ENCODE results near the gene TEX26. TPM values are rescaled to one million over a fixed set of nuclear protein-coding genes. Genes with fewer than 3 reads are reported as not detected.

The TEX26 gene
- total RNA-seq, 2 experiments from 2014 or later = not detected

DNA sequence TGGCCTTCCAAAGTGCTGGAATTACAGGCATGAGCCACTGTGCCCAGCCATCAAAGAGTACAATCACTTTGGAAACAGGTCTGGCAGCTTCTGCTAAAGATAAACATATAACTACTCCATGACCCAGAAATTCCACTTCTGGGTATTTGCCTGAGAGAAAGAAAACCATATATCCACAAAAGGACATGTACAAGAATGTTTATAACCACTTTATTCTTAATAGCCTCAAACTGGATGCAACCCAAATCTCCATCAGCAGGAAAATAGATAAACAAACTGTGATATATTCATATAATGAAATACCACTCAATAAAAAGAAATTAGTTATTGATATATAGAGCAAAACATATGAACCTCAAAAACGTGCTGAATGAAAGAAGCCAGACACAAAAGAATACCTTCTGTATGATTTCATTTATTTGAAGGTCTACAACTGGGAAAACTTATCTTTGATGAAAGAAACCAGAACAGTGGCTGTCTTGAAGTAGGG is 40.5 kb downstream of the TEX26 start:
- no peak for ATAC-seq (ENCODE audit: low read depth)
- Mint-ChIP-seq H3K27ac (no peak overlapping the region), H3K4me3 (no peak overlapping the region), H3K36me3 (no peaks in the 10 kb centered on the region), H3K27me3 (peaks cover 66% of the 10 kb centered on the region), H3K9me3 (no peaks in the 10 kb centered on the region), H3K4me1 (no peaks in the 10 kb centered on the region)
- no peak for DNase-seq
- POLR2A ChIA-PET = no interaction called here

GRCh38 chr13:30974350-30974749 is 41.9 kb downstream of the TEX26 start:
- DNase-seq (no peak), ATAC-seq (ENCODE audit: low read depth) (no peak)
- H3K27ac Mint-ChIP-seq = no peak overlapping the region
- no peaks in the 10 kb centered on the region for H3K36me3 Mint-ChIP-seq
- H3K9me3 Mint-ChIP-seq = no peaks in the 10 kb centered on the region
- H3K4me1 Mint-ChIP-seq = no peaks in the 10 kb centered on the region
- no peak overlapping the region for H3K4me3 Mint-ChIP-seq
- peaks cover 60% of the 10 kb centered on the region for H3K27me3 Mint-ChIP-seq
- POLR2A ChIA-PET = no interaction called here

DNA sequence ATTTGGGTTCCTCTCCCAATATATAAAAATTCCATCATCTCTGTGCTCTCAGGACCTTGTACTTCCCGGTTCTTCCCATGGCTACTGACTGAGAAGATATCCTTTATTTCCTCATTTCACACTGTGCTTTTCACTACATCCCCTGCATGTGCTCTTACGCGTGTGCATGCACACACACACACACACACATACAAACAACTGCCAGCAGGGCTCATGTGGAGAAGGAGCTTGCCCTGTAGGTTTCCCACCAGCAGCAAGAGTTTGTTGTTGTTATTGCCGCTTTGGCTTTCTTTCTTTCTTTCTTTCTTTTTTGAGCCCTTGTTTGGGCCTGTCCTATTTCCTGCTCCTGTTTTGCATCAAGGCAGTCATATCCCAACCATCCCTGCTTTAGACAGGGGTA is 43.6 kb downstream of the TEX26 start:
- ATAC-seq (ENCODE audit: low read depth) (no peak), DNase-seq (no peak)
- Mint-ChIP-seq H3K27me3 (peaks cover 49% of the 10 kb centered on the region), H3K4me1 (no peaks in the 10 kb centered on the region), H3K36me3 (no peaks in the 10 kb centered on the region), H3K9me3 (no peaks in the 10 kb centered on the region), H3K4me3 (no peak overlapping the region), H3K27ac (no peak overlapping the region)
- POLR2A ChIA-PET = no interaction called here

- H3K27ac Mint-ChIP-seq = no peak overlapping the region
- DNase-seq (peak; percentile 57), ATAC-seq (ENCODE audit: low read depth) (no peak)
- H3K4me1 Mint-ChIP-seq = no peaks in the 10 kb centered on the region
- no peaks in the 10 kb centered on the region for H3K9me3 Mint-ChIP-seq
- peaks cover 42% of the 10 kb centered on the region for H3K27me3 Mint-ChIP-seq
- POLR2A ChIA-PET = no interaction called here
- no peak overlapping the region for H3K4me3 Mint-ChIP-seq
- no peaks in the 10 kb centered on the region for H3K36me3 Mint-ChIP-seq
Measured at GRCh38 chr13:30978981-30979956, 46.8 kb downstream of the TEX26 start.

GRCh38 chr13:30982506-30982905 is 50.0 kb downstream of the TEX26 start:
- no peak overlapping the region for H3K4me3 Mint-ChIP-seq
- no peaks in the 10 kb centered on the region for H3K4me1 Mint-ChIP-seq
- no peaks in the 10 kb centered on the region for H3K9me3 Mint-ChIP-seq
- POLR2A ChIA-PET = no interaction called here
- no peak for DNase-seq
- no peaks in the 10 kb centered on the region for H3K36me3 Mint-ChIP-seq
- H3K27ac Mint-ChIP-seq = no peak overlapping the region
- no peak for ATAC-seq (ENCODE audit: low read depth)
- H3K27me3 Mint-ChIP-seq = peaks cover 46% of the 10 kb centered on the region

DNA sequence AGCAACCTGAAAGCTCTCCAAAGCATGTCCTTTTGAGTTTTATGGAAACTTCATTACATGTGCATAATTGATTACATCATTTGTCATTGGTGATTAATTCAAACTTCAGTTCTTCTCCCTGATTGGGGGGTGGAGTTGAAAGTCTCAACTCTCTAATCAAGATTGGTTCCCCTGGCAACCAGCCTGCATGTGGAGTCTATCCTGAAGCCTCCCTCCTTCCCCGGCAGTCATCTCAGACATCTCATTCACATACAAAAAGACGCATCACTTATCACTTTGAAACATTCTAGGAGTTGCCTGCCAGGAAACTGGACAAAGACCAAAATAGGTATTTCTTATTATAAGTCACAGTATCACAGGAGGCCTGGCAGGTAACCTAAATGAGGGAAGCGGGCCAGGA is 50.5 kb downstream of the TEX26 start:
- no peaks in the 10 kb centered on the region for H3K4me1 Mint-ChIP-seq
- ATAC-seq (ENCODE audit: low read depth) (no peak), DNase-seq (no peak)
- peaks cover 46% of the 10 kb centered on the region for H3K27me3 Mint-ChIP-seq
- H3K36me3 Mint-ChIP-seq = no peaks in the 10 kb centered on the region
- no peaks in the 10 kb centered on the region for H3K9me3 Mint-ChIP-seq
- no peak overlapping the region for H3K27ac Mint-ChIP-seq
- POLR2A ChIA-PET = no interaction called here
- H3K4me3 Mint-ChIP-seq = no peak overlapping the region

- H3K36me3 Mint-ChIP-seq = no peaks in the 10 kb centered on the region
- peaks cover 45% of the 10 kb centered on the region for H3K27me3 Mint-ChIP-seq
- H3K4me3 Mint-ChIP-seq = no peak overlapping the region
- POLR2A ChIA-PET = no interaction called here
- no peaks in the 10 kb centered on the region for H3K4me1 Mint-ChIP-seq
- H3K27ac Mint-ChIP-seq = no peak overlapping the region
- DNase-seq (no peak), ATAC-seq (ENCODE audit: low read depth) (no peak)
- H3K9me3 Mint-ChIP-seq = no peaks in the 10 kb centered on the region
Measured at GRCh38 chr13:30983431-30983830, 51.0 kb downstream of the TEX26 start.

- no peaks in the 10 kb centered on the region for H3K4me1 Mint-ChIP-seq
- no peaks in the 10 kb centered on the region for H3K36me3 Mint-ChIP-seq
- no peak overlapping the region for H3K4me3 Mint-ChIP-seq
- H3K27ac Mint-ChIP-seq = no peak overlapping the region
- ATAC-seq (ENCODE audit: low read depth) (no peak), DNase-seq (no peak)
- peaks cover 44% of the 10 kb centered on the region for H3K27me3 Mint-ChIP-seq
- H3K9me3 Mint-ChIP-seq = no peaks in the 10 kb centered on the region
- POLR2A ChIA-PET = no interaction called here
Measured at GRCh38 chr13:30984620-30985019, 52.2 kb downstream of the TEX26 start.

- H3K9me3 Mint-ChIP-seq = no peaks in the 10 kb centered on the region
Measured at GRCh38 chr13:30985637-30986205, 53.3 kb downstream of the TEX26 start.

GRCh38 chr13:30991184-30991583 is 58.7 kb downstream of the TEX26 start:
- Mint-ChIP-seq H3K9me3 (no peaks in the 10 kb centered on the region), H3K36me3 (no peaks in the 10 kb centered on the region), H3K27me3 (peaks cover 24% of the 10 kb centered on the region), H3K4me1 (no peaks in the 10 kb centered on the region), H3K27ac (no peak overlapping the region), H3K4me3 (no peak overlapping the region)
- DNase-seq = no peak
- POLR2A ChIA-PET = no interaction called here
- no peak for ATAC-seq (ENCODE audit: low read depth)

More at GRCh38 chr13:30985637-30986205, 53.3 kb downstream of the TEX26 start:
- Mint-ChIP-seq H3K27me3 (peaks cover 46% of the 10 kb centered on the region), H3K4me1 (no peaks in the 10 kb centered on the region), H3K27ac (no peak overlapping the region), H3K4me3 (no peak overlapping the region), H3K36me3 (no peaks in the 10 kb centered on the region)
- DNase-seq = no peak
- POLR2A ChIA-PET = no interaction called here
- ATAC-seq (ENCODE audit: low read depth) = no peak

DNA sequence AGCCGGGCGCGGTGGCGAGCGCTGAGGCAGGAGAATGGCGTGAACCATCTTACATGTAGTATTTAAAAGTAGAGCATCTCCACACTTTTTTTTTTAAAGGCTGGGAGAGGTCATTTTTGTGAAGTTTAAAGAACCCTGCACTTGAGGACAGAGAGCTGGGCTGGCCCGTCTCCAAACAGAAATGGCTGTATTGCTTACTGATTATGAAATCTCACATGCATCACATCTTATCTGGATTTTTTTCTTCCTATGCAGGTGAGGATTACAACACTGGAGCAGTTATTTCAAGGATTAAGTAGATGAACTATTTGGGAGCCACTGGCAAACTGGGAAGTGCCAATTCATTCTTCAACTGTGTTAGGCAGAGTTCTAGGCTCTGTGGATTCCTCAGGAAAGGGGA is 59.5 kb downstream of the TEX26 start:
- no peaks in the 10 kb centered on the region for H3K4me1 Mint-ChIP-seq
- peaks cover 19% of the 10 kb centered on the region for H3K27me3 Mint-ChIP-seq
- no peak for ATAC-seq (ENCODE audit: low read depth)
- H3K36me3 Mint-ChIP-seq = no peaks in the 10 kb centered on the region
- no peak overlapping the region for H3K4me3 Mint-ChIP-seq
- H3K27ac Mint-ChIP-seq = no peak overlapping the region
- POLR2A ChIA-PET = no interaction called here
- DNase-seq = no peak
- H3K9me3 Mint-ChIP-seq = no peaks in the 10 kb centered on the region

DNA sequence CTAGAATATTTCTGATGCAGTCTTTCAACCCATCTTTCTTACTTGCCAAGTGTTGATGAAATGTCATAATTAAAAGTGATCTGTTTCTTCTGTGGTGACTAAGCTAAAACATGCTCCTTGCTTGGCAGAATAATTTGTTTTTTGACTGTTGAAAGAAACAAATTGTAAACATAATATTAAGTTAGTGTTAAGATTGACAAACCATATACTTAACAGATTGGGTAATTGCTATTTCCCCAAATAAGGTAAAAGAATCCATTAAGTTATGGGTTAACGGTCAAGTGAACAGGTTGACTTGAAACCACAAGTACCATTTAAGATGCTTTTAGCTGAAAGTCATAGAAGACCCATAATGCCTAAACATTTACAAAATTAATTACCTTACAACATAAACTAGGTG is 62.9 kb downstream of the TEX26 start:
- no peak overlapping the region for H3K4me3 Mint-ChIP-seq
- no peak for ATAC-seq (ENCODE audit: low read depth)
- H3K9me3 Mint-ChIP-seq = no peaks in the 10 kb centered on the region
- H3K4me1 Mint-ChIP-seq = no peaks in the 10 kb centered on the region
- peaks cover 23% of the 10 kb centered on the region for H3K27me3 Mint-ChIP-seq
- POLR2A ChIA-PET = no interaction called here
- no peaks in the 10 kb centered on the region for H3K36me3 Mint-ChIP-seq
- no peak for DNase-seq
- H3K27ac Mint-ChIP-seq = no peak overlapping the region

DNA sequence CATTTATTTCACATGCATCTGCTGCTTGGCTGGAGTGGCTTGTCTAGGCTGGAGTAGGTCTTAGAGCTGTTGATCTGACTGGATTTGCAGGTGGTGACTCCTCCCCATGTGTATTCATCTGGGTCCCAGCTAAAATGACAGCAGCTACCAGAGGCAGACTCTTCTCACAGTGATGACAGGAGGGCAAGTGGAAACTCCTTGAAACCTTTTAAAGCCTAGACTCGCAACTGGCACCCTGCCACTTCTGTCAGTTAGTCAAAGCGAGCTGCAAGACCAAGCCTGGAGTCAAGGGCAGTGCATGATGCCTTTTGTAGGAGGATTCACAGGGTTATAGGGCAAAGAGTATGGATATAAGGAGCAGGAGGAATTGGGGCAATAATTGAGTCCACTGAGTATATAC is 65.2 kb downstream of the TEX26 start:
- Mint-ChIP-seq H3K4me1 (no peaks in the 10 kb centered on the region), H3K9me3 (no peaks in the 10 kb centered on the region), H3K27ac (no peak overlapping the region), H3K27me3 (peaks cover 21% of the 10 kb centered on the region), H3K36me3 (no peaks in the 10 kb centered on the region), H3K4me3 (no peak overlapping the region)
- DNase-seq = no peak
- ATAC-seq (ENCODE audit: low read depth) = no peak
- POLR2A ChIA-PET = no interaction called here
